ENCODE results near the gene GLIS1. TPM values are rescaled to one million over a fixed set of nuclear protein-coding genes. Genes with fewer than 3 reads are reported as not detected.

The GLIS1 gene
- polyA plus RNA-seq, 3 donors, result not detected

DNA sequence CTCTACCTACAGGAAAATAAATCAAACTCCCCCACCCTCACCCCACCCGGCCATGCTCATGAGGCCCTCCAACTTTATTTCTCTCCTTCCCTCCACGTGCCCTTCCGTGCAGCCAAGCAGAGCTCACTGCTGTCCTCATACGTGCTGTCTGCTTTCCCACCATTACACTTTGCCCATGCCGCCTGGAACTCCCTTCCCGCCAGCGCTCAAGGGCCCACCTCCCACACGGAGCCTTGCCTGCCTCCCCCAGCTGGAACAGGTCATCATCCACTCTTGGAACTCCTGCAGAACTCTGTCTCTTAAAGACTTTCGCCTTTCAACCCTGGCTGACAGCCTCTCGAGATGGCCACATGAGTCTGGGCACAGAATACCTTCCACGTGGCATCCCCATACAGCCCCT, 42.4 kb downstream of the GLIS1 start:
- DNase-seq, result no peak
- TF ChIP-seq, protein P1, sequence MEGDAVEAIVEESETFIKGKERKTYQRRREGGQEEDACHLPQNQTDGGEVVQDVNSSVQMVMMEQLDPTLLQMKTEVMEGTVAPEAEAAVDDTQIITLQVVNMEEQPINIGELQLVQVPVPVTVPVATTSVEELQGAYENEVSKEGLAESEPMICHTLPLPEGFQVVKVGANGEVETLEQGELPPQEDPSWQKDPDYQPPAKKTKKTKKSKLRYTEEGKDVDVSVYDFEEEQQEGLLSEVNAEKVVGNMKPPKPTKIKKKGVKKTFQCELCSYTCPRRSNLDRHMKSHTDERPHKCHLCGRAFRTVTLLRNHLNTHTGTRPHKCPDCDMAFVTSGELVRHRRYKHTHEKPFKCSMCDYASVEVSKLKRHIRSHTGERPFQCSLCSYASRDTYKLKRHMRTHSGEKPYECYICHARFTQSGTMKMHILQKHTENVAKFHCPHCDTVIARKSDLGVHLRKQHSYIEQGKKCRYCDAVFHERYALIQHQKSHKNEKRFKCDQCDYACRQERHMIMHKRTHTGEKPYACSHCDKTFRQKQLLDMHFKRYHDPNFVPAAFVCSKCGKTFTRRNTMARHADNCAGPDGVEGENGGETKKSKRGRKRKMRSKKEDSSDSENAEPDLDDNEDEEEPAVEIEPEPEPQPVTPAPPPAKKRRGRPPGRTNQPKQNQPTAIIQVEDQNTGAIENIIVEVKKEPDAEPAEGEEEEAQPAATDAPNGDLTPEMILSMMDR (IDR thresholded peaks at IDR 0.05), result no peak
- Histone ChIP-seq H3K9ac (ENCODE audit: insufficient read depth, low read length, poor library complexity, severe bottlenecking) (no peak overlapping the region), H3K27ac (ENCODE audit: low read depth in 1 of 2, low read length in 2 of 2) (no peak overlapping the region), H3K4me1 (ENCODE audit: control insufficient read depth in 1 of 2, insufficient read depth in 2 of 2, low read length in 2 of 2) (no peaks in the 10 kb centered on the region), H3K36me3 (replicated peaks in 1 of 2; ENCODE audit: control insufficient read depth in 1 of 2, insufficient read depth in 2 of 2, low read length in 2 of 2) (no peaks in the 10 kb centered on the region), H3K4me3 (replicated peaks in 1 of 3; ENCODE audit: low read depth in 2 of 3, low read length in 3 of 3) (no peak overlapping the region), H2AFZ (ENCODE audit: insufficient read depth, low read depth, low read length, poor library complexity, severe bottlenecking) (no peak overlapping the region), H3K79me2 (ENCODE audit: insufficient read depth, low read length) (no peaks in the 10 kb centered on the region), H3K27me3 (ENCODE audit: control insufficient read depth in 2 of 2, insufficient read depth in 2 of 2, low read length in 2 of 2) (no peaks in the 10 kb centered on the region), H3K9me3 (replicated peaks in 1 of 2; ENCODE audit: control insufficient read depth in 1 of 2, insufficient read depth in 1 of 2, low read length in 2 of 2) (no peaks in the 10 kb centered on the region), H3K4me2 (replicated peaks; ENCODE audit: extremely low read depth, low read length, poor library complexity, severe bottlenecking) (no peak overlapping the region), H4K20me1 (ENCODE audit: insufficient read depth, low read length) (no peaks in the 10 kb centered on the region)
- Mint-ChIP-seq H3K27me3 (ENCODE audit: low read depth in 3 of 3) (peaks cover 0 to 5% (median 1%) of the 10 kb centered on the region in 3 donors), H3K4me3 (no peak overlapping the region), H3K36me3 (no peaks in the 10 kb centered on the region), H3K9me3 (no peaks in the 10 kb centered on the region), H3K27ac (no peak overlapping the region), H3K4me1 (peaks cover 8% of the 10 kb centered on the region)
- intact Hi-C loops (cut with micrococcal nuclease), result no loop called here
- WGBS (ENCODE audit: insufficient coverage), result 84% methylated on average over 10 of the region's 11 CpGs

DNA sequence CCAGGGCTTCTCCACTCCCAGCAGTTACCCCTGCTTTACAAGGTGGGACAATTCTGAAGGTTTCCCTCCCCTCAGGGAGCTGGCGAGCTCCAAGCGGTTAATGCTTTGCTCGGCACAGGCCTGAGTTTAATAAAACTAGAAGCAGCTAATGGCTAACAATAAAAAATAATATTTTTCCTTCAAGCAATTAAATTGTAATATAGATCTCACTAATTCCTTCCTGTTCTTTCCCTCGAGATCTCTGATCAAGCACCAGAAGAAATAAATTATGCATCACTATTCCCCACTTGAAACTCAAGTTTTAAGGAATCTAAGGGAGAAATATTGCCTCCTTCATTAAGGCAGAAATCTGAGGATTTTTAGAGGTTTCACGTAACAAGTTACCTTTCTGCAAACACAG, 42.9 kb downstream of the GLIS1 start:
- Histone ChIP-seq H3K9me3 (replicated peaks in 1 of 2; ENCODE audit: control insufficient read depth in 1 of 2, insufficient read depth in 1 of 2, low read length in 2 of 2) (no peaks in the 10 kb centered on the region), H3K27ac (ENCODE audit: low read depth in 1 of 2, low read length in 2 of 2) (no peak overlapping the region), H3K4me3 (replicated peaks in 1 of 3; ENCODE audit: low read depth in 2 of 3, low read length in 3 of 3) (no peak overlapping the region), H3K36me3 (replicated peaks in 1 of 2; ENCODE audit: control insufficient read depth in 1 of 2, insufficient read depth in 2 of 2, low read length in 2 of 2) (no peaks in the 10 kb centered on the region), H3K9ac (ENCODE audit: insufficient read depth, low read length, poor library complexity, severe bottlenecking) (no peak overlapping the region), H3K4me2 (replicated peaks; ENCODE audit: extremely low read depth, low read length, poor library complexity, severe bottlenecking) (no peak overlapping the region), H3K79me2 (ENCODE audit: insufficient read depth, low read length) (no peaks in the 10 kb centered on the region), H3K27me3 (ENCODE audit: control insufficient read depth in 2 of 2, insufficient read depth in 2 of 2, low read length in 2 of 2) (no peaks in the 10 kb centered on the region), H3K4me1 (ENCODE audit: control insufficient read depth in 1 of 2, insufficient read depth in 2 of 2, low read length in 2 of 2) (no peaks in the 10 kb centered on the region), H4K20me1 (ENCODE audit: insufficient read depth, low read length) (no peaks in the 10 kb centered on the region), H2AFZ (ENCODE audit: insufficient read depth, low read depth, low read length, poor library complexity, severe bottlenecking) (no peak overlapping the region)
- Mint-ChIP-seq H3K4me3 (no peak overlapping the region), H3K27ac (no peak overlapping the region), H3K4me1 (peaks cover 8% of the 10 kb centered on the region), H3K27me3 (ENCODE audit: low read depth in 3 of 3) (peaks cover 0 to 5% (median 3%) of the 10 kb centered on the region in 3 donors), H3K9me3 (no peaks in the 10 kb centered on the region), H3K36me3 (no peaks in the 10 kb centered on the region)
- WGBS (ENCODE audit: insufficient coverage), result 100% methylated on average over 1 of the region's 5 CpGs
- DNase-seq, result no peak
- TF ChIP-seq, protein P1 (IDR thresholded peaks at IDR 0.05), result no peak
- intact Hi-C loops (cut with micrococcal nuclease), result no loop called here
